GM10847 (cell line): ENCODE measurements around the gene C14orf132.

Experiments
- POLR2A ChIP-seq: IDR thresholded peaks from 2 replicates; pipeline ENCODE4 v1.6.1; 2011; ENCODE audit not compliant: insufficient read length; ENCODE audit errors: extremely low read depth

C14orf132 gene

GRCh38 chr14:96108061-96108795, 69.1 kb downstream of the C14orf132 start:
- no peak for TF ChIP-seq POLR2A

- TF ChIP-seq POLR2A, result no peak
Observed at GRCh38 chr14:96108911-96109310, 69.7 kb downstream of the C14orf132 start.

- TF ChIP-seq POLR2A, result no peak
Observed at GRCh38 chr14:96109596-96110355, 70.6 kb downstream of the C14orf132 start.

GRCh38 chr14:96112032-96112431, 72.9 kb downstream of the C14orf132 start:
- TF ChIP-seq POLR2A, result no peak

- no peak for TF ChIP-seq POLR2A
Observed at GRCh38 chr14:96114002-96114401, 74.8 kb downstream of the C14orf132 start.

GRCh38 chr14:96117101-96117897, 78.1 kb downstream of the C14orf132 start:
- TF ChIP-seq POLR2A, result no peak

GRCh38 chr14:96117960-96118359, 78.8 kb downstream of the C14orf132 start:
- TF ChIP-seq POLR2A, result no peak

GRCh38 chr14:96118391-96118790, 79.2 kb downstream of the C14orf132 start:
- TF ChIP-seq POLR2A, result no peak

- TF ChIP-seq POLR2A, result no peak
Observed at GRCh38 chr14:96119947-96120346, 80.8 kb downstream of the C14orf132 start.

- no peak for TF ChIP-seq POLR2A
Observed at GRCh38 chr14:96120392-96120791, 81.2 kb downstream of the C14orf132 start.

- no peak for TF ChIP-seq POLR2A
Observed at GRCh38 chr14:96120941-96121340, 81.8 kb downstream of the C14orf132 start.

- TF ChIP-seq POLR2A, result no peak
Observed at GRCh38 chr14:96121660-96122395, 82.7 kb downstream of the C14orf132 start.

GRCh38 chr14:96122496-96122895, 83.3 kb downstream of the C14orf132 start:
- TF ChIP-seq POLR2A, result no peak

GRCh38 chr14:96125536-96125935, 86.4 kb downstream of the C14orf132 start:
- no peak for TF ChIP-seq POLR2A

GRCh38 chr14:96126339-96126782, 87.2 kb downstream of the C14orf132 start:
- no peak for TF ChIP-seq POLR2A

GRCh38 chr14:96126783-96127271, 87.7 kb downstream of the C14orf132 start:
- no peak for TF ChIP-seq POLR2A
